Measurements from ENCODE around the gene ZBTB7C.

Gene ZBTB7C

DNA sequence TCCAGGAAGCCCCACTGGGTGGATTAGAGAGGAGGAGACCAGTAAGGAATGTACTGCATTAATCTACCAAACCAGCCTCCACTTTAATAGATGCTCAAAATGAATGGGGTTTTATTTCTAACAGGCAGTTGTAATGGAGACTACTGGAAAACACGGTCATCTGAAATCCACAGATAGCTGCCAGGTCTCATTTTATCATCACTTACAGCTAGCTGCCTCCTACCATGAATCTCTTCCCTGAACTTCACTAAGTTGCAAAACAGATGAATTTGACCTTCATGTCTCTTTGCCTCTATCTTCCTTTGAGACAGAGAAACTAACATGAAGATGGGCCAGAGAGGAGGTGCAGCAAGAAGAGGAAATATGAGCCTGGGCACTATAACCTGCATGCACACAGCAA is 21.9 kb downstream of the ZBTB7C start:
- no peak for DNase-seq

DNA sequence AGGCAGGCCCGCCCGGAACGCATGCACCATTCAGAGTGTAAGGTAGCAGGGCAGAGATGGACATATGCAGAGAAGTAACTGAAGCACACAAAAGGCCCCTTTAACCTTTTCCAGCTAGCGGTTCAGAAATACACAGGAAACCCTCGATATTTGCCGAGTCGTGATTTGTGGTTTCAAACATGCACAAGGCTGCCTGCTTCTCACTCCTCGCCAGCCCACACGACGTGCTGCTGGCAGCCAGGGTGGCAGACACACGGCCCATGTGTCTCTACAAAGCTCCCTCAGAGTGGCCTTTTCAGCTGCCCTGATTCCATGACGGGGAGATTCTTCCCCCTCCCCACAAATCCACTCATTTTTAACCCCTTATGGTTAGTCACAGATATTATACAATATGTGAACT is 23.6 kb downstream of the ZBTB7C start:
- DNase-seq, result no peak

DNA sequence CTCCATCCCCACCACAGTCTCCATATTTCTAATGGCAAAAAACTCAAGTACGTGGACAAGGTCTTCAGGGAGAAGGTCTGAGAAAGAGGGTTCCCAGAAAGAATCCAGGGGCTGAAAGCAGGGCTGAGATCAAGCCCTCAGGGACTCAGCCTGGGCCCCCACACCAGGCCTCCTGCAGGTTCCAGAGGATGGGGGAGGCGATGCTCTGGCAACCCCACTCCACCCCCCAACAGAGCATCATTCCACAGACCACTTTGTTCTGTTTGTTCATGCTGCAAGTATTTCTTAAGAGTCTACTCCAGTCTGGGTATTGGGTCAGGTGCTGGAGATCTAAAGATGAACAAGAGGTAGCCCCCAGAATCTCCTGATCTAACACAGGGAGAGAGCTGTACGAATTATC is 32.2 kb downstream of the ZBTB7C start:
- DNase-seq, result no peak

DNA sequence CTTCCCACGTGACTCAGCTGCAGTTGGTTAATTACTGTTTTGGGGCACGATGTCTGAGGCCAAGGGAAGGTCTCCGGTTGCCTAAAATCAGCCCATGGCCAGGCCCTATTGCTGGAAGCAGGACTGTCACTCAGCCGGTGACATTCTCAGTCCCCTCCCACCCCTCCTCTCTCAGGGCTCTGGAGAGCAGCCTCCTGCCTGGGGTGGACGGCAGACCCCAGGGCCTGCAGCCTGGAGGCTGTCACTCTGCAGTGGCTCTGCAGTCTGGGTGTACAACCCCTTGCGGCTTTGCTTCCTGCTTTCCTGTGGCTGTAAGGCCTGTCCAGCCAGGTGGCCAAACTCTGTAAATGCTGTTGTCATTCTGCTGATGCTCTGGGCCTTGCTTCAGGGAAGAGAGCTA is 32.8 kb downstream of the ZBTB7C start:
- DNase-seq, result no peak

DNA sequence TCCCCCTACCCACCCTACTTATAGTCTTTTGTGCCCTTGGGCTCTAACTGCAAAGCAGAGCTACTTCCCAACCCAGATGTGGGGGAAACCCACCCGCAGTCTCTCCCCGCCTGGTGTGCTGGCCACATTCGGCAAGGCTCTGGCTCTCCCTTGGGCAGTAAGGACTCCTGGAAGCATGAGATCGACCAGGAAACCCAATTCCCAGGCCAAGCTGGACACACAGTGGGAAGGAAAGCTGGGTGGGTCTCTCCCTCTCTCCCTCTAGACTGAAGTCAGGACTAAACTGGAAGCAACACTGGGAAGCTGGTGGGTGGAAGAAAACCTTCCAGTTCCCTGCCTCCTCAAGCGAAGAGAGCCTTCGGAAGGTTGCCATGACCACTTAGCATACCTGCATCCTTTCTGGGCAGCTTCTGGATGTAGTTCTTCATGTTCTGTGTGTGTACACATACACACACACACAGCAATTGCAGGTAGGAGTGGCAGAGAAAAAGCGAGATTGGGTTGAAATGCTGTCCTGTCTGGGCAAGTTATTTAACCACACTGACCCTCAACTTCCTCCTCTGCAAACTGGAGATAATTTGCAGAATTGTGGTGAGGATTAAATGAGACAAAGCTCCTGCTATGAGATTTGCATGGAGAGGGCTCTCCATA is 33.9 kb downstream of the ZBTB7C start:
- no peak for DNase-seq

DNA sequence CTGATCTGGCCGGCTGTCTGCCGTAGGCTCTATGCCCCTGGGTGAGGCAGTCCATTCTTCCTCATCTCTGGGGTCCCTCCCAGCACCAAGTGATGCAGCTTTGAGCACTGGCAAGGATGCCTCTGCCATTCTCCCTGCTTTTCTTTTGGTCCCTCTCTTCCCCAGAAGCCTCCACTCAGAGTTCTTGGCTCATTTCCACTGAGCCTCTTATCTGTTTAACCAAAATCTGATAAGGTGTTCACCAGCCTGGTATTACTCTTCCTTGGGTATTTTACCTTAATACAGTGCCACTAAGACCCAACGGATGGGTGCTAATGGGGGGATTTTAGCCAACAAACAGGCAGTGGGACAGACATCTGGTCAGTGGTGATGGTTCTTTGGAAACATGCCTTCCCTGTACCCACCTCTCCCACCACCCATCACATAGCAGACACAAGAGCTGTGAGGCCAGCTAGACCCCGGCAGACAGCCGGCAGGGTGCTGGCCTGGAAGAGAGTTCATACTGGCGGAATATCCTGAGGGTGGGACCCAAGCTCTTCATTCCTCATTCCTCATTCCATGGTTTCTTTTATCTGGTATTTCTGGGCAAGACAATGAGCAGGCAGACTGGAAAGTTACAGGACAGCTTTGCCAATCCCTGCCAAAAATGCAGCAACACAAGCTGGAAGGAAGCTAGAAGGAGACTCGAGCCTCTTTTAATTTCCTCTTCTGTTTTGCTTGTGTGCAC is 34.6 kb downstream of the ZBTB7C start:
- no peak for DNase-seq

DNA sequence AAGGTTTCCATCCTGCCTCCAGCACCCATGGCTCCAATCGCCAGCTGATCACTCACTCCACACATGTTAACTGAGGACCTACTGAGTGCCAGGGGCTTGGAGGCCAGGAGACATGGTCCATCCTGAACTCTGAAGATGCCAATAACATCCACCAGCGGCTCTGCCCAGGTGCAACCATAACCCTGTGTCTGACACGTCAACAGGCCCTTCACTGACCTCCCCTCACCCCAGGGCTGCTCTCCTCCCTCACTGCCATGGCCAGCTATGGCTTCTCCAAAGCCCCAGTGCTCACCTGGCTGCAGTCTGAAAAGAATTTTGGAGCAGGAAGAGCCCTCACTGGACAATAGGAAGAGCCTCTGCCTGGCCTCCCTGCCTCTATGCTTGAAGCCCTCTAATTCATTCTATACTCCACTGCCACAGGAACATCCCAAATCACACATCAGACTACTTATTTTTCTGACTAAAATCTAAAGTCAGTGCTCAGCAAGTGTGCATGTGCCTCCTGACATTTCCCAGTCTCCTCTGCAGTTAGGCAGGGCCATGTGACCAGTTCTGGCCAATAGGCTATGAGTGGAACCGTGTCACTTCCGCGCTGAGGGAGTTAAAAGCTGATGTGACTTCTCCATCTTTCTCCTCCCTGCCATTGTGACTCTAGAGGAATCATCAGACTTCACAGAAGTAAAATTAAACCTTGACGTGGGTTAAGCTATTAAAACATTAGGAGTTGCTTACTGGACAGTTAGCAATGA is 37.2 kb downstream of the ZBTB7C start:
- DNase-seq, result no peak

DNA sequence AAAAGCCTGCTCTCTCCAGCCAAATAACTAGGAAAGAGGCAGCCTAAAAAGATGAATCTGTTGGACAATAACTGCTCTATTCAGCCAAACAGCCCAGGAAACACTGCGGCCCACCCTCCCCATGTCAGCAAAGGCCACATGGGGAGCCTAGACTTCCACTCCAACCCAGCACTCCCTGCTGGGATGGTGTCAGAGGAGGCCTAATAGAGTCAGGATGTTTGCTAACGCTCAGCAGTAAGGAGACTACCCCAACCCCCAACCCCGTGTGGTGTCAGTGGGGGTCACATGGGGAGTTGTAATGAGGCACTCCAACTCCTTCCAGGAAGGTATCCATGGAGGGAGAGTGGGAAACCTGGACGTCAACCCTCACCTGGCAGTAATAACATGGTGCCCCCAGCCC is 41.6 kb downstream of the ZBTB7C start:
- no peak for DNase-seq

DNA sequence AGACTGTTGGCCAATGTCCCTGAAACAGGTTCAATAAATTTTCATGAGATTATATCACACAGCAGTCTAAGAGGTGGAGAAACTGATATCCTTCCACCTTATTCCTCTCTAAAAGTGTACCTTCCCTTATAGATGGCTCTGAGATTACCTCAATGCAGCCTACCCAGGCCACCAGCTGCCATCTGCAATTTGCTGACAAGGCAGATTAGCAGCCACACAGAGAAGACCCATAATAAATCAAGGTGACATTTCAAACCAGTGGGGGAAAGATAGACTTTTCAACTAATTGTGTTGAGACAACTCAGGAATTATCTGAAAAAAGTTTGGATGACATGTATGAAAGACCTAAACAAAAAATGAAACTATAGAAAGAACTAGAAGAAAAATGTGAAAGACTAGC is 43.2 kb downstream of the ZBTB7C start:
- DNase-seq, result no peak

DNA sequence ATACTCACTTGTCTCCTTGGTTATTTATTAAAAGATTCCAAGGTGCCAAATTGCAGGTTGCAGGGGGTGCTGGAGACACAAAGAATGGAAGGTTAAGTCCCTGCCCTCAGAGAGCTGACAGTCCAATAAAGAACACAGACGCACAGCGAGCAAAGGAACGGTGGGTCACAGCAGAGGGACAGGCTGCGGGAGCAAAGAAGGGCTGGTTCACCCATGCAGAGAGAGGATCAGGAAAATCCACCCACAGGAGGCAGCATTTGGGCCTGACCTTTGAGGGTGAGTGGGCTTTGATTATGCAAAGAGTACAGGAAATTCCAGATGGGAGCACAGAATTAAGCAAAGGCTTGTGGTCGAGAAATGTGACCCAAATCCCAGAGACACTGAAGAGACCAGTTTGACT is 45.0 kb downstream of the ZBTB7C start:
- DNase-seq, result no peak

DNA sequence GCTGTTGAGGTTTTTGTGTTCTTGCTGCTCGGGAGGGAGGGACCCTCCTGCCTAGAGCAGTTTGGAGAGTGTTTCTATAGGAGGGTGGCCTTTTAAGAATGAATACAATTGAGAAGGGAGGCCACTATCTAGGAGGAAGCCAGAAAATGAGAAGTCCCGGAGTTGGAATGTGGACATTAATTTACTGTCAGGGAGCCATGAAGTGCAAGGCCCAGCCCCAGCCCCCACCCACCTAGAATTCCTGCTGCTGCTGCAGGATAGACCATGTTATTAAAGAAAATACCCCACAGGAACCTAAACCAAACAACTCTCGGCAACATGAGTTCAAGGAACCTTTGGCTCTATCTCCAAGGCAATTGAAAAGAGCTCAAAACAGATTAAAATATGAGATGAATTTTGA is 46.0 kb downstream of the ZBTB7C start:
- no peak for DNase-seq

DNA sequence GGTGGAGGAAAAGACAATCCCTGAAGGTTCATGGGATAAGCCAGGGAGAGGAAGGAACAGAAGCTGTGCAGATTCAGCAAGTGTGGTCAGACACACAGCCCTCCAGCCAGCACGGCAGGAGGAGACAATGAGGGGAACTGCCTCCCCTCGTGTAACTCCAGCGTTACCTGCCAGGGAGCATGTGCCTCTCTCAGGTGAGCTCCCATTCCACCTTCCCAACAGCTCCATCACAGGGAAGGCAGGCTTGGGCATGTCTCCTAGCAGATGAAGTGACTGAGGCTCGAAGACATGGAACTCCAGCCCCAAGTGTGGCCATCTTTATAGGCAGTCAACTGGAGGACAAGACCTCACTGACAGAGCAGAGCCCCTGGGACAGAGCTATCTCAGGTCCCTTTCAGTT is 47.4 kb downstream of the ZBTB7C start:
- no peak for DNase-seq

DNA sequence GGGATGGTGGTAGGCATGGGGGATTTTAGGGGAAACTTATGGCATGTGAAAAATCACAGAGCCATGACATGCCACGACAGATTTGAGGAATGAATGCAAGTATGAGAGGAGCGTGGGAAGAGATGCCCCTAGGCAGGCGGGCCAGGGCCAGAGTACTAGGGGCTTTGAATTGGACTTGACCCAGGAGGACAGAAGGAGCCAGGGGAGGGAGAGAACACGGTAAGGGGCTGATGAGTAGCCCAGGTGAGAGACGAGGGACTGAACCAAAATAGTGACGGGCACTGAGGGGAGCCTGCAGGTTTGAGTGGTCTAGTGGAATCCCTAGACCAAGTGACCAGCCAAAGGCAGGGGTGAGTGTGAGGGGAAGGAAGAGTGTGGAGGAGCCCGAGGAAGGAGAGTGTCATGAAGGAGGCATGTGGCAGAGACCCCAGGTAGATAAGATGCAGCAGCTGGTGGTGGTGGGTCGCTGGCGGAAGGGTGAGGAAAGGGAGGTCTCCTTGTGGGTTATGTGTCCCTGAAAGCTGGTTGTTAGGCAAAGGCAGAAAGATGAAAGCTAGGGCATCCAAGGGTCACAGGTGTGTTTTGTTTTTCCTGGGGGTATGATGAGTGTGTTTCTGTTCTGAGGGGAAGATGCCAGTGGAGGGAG is 48.7 kb downstream of the ZBTB7C start:
- DNase-seq, result no peak

DNA sequence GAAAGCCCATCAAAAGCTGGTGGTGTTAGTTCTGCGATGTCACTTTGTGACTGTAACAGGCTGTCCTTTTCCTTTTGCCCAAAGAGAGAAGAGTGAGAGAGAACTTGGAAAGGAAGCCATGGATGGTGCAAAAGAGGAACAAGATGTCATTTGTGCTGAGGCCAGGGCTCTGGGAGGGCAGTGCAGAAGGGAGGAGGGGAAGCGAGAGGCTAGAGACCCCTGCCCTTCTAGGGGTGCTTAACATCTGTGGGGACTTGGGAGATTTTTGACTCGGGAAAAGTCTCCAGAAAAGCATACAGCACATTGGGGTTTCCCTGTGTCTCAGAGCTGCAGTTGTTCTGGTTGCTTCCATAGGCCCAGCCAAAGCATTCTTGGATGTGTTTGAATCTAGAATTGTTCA is 49.6 kb downstream of the ZBTB7C start:
- DNase-seq, result no peak

DNA sequence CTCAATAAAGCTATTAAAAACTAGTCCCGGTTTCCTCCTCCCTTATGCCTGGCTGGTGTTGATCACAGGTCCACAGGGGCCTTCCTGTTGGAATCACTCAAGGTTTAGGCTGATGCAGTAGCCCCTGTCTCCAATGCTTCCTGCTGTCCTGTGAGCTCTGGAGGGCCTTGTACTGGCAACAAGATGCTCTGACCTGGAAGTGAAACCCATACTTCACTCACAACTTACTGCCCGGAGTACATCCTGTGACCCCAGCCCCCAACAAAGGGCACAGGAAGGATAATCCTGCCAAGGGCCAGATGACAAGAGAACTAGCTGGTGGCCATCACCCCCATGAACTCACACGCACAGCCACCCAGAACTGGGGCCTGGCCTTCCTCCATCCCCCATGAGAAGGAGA is 50.3 kb downstream of the ZBTB7C start:
- DNase-seq, result no peak

DNA sequence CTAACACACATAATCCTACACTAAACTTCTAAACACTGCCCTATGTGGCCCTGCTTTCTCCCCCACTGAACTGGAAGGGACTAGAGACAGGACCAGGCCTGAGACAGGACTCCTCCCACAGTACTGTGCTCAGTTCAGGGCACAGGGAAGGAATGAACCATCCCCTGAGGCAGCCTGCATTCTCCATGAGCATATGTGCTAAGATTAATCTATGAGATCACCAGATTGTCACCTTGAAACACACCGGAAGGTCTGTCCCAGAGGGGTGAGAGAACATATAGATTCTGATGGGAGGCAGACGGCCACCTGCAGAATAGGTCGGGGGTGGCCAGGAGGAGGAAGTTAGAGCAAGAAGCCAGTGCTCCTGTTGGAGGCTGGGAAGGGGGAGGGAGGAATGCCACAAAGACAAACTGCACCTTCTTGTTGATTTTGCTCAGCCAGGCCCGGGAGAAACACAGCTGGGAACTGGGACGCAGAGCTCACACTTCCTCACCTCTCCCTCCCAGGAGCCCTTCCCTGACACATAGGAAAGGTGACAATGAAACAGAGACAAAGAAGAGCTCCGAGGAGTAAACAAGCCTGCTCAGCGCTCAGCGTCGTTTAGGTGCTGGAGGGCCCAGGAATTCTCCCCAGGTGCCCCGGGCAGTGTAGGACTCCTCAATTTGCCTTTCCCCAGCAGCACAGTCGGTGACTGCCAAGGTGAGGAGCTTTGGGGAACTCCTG is 52.1 kb downstream of the ZBTB7C start:
- DNase-seq, result no peak

DNA sequence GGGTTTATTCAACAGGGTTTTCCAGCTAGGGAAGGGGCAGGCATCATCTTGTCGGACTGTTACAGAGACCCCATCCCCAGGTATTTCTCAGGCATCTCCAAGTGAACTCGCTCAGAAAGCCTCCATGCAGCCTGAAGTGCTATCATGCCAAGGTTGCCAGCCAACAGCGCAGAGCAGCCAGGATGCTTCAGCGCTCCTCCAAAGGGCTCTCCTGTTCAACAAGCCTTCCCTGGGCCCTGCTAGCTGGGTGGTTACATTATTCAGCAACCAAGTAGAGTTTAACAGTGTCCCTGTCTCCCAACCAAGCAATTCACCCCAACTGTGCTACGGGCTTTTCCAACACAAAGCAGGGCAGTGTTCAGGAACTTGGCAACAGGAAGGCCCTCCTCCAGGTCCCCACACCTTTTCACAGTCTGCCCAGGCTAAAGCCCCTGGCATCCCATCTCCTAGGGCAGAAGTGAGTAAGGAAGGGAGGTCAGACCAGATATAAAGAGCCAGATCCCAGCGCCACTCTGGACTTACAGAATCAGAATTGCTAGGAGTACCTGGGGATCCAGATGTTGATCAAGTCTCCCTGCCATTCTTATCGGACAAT is 52.9 kb downstream of the ZBTB7C start:
- no peak for DNase-seq

DNA sequence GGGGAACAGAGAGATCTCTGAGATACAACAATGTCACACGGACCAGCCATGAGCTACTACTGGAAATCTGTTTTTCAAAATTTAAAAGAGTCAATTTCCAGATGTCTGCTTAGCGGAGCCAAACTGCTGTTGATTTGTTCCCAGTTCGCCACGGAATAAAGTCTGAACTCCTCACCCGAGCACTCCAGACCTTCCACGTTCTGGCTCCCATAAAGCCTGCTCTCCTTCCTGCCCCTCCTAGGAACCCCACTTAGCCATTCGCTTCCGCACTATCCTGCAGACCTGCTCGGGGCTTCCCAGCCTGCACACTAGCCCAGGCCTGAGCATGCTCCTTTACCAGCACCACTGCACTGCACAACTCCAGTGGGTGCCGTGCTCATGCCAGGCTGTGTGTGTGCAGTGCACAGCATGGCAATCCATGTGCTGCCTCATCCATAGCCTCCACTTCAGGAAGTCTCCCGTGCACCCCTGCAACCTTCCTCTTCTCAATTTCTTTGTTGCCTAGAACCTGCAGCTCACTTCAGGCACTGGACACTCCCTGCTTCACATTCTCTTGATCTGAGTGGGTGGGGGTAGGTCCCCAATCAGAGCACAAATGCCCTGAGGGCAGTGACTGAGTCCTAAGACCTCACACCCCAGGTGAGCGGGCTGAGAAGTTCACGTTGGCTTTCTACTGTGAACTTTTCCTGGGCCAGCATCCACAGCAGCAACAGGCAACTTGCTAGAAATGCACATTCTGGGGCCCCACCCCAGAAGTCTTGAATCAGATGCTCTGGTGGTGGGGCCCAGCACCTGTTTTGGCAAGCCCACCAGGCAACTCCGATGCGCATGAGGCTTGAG is 53.7 kb downstream of the ZBTB7C start:
- no peak for DNase-seq

DNA sequence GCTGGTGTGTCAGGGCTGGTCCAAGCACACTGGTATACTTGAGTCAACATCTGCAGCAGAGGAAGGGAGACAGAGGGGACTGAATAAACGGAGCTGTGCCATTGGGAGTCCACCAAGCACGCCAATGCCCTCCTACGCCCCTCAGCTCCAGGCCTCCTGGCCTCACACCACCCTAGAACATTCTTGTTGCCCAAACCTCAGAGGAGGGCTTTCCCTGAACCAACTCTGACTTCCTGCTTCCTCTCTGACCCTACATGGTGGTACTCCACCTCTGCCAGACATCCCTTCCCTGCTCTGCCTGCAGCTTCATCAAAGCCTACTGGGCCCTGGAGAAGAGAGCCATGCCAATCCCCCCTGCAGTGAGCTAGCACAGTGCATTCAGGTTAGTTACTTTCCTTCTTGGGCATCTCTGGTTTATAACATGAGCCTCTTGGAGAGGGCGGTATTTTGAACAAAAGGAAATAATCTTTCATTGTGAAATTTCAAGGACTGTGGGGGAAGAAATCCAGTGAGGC is 54.4 kb downstream of the ZBTB7C start:
- no peak for DNase-seq

DNA sequence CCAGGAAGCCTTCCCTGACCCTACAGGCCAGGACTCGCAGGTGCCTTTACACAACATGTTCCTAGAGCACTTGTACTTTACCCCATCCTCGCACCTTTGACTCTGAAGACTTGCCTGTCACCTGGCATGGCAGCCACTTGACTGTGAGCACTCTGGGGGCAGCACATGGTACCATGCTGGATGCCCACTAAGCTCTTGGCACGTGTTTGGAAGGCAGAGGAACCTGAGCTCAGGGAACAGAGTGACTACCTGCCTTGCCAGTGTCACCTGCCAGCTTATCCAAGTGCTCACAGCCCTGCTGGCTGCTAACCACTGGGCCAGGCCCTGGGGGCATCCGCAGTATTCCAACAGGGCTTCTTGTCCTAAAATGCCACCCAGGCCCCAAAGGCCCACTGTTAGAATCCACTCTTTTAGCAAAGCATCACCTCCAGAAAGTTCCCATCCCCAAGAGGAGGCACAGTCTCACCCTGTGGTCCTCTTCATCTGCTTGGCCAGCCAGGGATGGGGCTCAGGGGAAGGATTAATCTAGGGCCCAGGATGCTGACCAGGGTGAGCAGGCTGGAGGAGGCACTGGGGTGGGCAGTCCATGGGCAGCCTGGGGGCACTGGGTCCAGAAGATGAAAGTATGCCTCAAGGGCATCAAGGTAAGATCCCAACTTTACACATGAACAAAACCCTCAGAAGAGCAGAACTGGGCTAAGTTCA is 57.0 kb downstream of the ZBTB7C start:
- no peak for DNase-seq
